AG08395 (cell line): ENCODE measurements around the gene PHOSPHO2.
A peak's percentile ranks its signal among the peaks of the same experiment; 100 is the strongest.
"Not testable (repeated sequence)": the region's sequence is repeated elsewhere in the genome, so short reads cannot be mapped to it uniquely, and the experiment has no call there.

Experiments
- DNase-seq: peaks from one replicate; pipeline ENCODE4 v3.0.0; 2012; ENCODE audit warnings: mixed read lengths, low spot score

PHOSPHO2 gene

DNA sequence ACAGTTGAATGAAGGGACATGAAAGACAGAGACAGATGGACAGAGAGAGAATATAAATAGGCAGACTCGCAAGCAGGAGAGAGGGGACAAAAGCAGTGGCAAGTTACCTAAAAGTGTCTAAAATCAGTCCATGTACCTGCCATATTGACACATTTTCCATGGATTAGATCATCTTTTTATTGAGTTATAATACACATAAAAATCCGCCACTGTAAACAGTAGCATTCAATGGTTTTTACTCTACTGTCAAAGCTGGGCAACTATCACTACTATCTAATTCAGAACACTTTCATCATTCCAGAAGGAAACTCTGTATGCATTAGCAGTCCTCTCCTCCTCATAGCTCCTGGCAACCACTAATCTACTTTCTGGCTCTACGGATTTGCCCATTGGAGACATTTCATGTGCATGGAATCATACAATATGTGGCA is 10.1 kb upstream of the PHOSPHO2 start:
- no peak for DNase-seq

- not testable (repeated sequence) for DNase-seq
These were observed 9.6 kb upstream of the PHOSPHO2 start for GRCh38 chr2:169684712-169685111.

DNA sequence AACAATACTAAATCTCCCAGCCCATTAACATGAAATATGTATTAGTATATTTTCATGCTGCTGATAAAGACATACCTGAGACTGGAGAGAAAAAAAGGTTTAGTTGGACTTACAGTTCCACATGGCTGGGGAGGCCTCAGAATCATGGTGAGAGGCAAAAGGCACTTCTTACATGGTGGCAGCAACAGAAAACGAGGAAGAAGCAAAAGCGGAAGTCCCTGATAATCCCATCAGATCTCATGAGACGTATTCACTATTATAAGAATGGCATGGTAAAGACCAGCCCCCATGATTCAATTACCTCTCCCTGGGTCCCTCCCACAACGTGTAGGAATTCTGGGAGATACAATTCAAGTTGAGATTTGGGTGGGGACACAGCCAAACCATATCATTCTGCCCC is 7.4 kb upstream of the PHOSPHO2 start:
- not testable (repeated sequence) for DNase-seq

DNA sequence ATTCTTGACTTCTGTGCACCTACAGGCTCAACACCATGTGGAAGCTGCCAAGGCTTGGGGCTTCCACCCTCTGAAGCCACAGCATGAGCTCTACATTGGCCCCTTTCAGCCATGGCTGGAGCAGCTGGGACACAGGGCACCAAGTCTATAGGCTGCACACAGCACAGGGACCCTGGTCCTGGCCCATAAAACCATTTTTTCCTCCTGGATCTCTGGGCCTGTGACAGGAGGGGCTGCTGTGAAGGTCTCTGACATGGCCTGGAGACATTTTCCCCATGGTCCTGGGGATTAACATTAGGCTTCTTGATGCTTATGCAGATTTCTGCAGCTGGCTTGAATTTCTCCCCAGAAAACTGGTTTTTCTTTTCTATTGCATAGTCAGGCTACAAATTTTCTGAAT is 6.3 kb upstream of the PHOSPHO2 start:
- not testable (repeated sequence) for DNase-seq

DNA sequence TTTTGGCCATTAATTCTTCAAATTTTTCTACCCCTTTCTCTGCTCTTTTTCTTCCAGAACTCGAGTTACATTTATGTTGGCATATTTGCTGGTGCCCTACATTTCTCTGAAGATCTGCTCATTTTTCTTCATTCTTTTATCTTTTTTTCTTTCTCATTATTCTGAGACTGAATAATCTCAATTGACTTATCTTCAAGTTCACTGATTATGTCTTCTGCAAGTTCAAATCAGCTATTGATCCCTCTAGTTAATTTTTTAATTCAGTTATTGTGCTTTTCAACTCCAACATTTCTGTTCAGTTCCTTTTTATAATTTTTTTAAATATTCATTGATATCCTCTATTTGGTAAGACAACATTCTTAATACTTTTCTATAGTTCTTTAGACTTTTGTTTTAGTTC is 3.3 kb upstream of the PHOSPHO2 start:
- no peak for DNase-seq

DNA sequence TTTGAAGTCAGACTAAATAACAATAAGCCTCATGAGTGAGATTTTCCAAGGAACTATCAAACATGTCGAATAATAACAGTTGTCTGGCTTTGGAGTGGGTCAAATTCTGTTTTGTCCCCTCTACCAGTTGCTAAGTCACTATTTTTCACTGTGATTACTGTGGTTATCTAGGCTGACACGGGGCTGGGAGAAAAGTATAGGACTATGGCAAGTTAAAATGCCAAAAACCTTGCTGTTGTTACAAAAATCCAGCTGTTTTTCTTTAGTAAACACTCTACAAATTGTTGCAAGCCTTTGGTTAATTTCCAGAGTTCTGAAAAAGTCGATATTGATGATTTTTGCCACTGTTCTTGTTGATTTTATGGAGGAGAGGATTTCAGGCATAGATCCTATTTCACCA is 1.6 kb upstream of the PHOSPHO2 start:
- no peak for DNase-seq

- no peak for DNase-seq
These were observed 909 bp upstream of the PHOSPHO2 start for GRCh38 chr2:169693360-169693759.

GRCh38 chr2:169694894-169695260 is 608 bp downstream of the PHOSPHO2 start:
- DNase-seq = no peak

DNA sequence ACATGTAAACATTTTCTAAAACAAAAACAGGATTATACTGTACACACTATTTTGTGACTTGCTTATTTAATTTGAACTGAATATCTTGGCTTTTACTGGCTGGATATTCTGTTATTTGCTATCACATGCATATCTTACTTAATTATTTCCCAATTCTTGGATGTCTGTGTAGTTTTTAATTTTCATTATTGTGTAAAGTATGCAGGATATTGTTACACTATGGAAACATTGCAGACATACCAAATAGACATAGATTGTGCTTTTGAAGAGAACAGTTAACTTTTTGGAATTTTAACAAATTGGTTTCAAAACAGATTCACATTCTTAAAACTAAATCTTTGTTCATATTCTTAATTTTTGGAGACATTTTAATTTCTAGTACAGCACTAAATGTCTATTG is 2.1 kb downstream of the PHOSPHO2 start:
- DNase-seq = no peak

- DNase-seq = not testable (repeated sequence)
These were observed 4.9 kb downstream of the PHOSPHO2 start for GRCh38 chr2:169699173-169699572.

DNA sequence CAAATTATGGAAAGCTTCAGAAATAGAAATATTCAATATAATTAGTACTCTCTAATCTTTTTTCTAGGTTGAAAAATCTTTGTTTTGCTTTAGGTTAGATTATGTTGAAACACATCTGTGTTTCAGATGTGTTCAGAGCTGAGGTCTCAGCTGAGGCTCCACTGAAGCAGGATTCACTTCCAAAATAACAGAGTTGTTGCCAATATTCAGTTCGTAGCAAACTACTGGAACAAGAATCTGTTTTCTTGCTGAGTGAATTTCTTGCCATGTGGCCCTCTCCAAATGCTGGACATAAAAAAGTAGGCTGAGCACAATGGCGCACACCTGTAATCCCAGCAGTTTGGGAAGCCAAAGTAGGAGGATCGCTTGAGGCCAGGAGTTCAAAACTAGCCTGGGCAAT is 8.7 kb downstream of the PHOSPHO2 start:
- DNase-seq = no peak

- no peak for DNase-seq
These were observed 10.0 kb downstream of the PHOSPHO2 start for GRCh38 chr2:169704160-169704708.

DNA sequence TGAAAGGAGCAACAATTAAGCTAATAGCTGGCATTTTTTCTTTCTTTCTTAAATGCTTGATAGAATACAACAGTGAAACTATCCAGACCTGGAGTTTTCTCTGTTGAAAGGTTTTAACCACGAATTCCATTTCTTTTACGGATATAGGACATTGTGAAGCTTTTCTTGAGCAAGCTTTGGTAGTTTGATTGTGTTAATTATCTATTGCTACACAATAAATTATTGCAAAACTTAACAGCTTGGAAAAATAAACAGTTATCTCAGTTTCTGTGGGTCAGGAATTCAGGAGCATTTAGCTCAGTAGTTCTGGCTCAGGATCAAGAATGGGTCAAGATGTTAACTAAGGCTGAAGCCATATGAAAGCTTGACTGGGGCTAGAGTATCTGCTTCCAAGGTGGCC is 11.7 kb downstream of the PHOSPHO2 start:
- DNase-seq = peak; percentile 6

DNA sequence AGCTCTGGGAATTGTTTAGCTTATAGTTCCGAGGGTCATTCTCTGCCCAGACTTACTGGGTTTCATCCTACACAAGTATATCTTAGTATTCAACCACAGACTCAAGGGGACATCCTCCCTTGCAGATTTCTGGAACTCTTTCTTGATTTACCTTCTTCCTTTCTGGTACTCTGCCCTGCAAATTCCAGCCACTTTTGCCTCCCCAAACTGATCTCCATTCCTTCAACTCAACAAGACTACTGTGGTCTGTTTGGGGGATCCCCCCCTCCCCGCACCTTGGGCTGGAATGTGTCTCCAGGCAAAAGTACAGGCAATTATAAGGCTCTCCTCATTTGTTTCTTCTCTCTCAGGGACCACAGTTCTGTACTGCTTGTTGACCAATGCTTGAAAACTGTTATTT is 13.4 kb downstream of the PHOSPHO2 start:
- DNase-seq = no peak

- DNase-seq = no peak
These were observed 15.1 kb downstream of the PHOSPHO2 start for GRCh38 chr2:169709331-169709730.

GRCh38 chr2:169709981-169710380 is 15.7 kb downstream of the PHOSPHO2 start:
- DNase-seq = no peak

DNA sequence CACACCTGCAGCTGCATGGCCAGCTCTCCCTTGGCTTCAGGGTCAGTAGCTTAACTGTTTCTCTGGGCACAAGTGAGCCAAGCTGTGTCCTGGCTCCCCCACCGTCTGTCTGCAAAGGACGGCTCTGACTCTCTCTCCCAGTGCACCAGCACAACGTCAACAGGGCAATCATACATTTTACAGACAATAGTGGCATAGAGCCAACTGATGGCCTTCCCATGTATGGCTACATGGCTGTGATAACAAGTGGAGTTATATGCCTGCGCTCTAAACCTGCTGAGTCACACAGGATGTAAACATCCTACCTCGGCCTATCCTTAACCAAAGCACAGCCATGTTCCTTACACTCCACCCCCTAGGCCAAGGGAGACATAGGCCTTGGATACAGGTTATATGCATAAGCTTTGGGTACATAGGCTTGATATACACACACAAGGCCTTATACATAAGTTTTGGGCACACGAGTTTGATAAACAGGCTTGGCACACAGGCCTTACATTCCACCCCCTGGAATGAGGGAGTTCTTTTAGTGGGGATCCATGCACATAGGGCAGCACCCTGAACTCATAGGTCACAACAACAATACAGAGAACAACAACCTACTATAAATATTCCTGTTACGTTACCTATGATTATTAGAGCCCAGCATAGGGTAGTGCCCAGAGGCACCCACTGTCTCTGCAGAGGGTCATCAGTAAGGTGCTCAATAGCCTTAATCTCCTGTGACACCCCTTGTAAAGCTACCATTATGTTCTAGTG is 17.7 kb downstream of the PHOSPHO2 start:
- no peak for DNase-seq

GRCh38 chr2:169712791-169713227 is 18.5 kb downstream of the PHOSPHO2 start:
- DNase-seq = no peak

- no peak for DNase-seq
These were observed 19.1 kb downstream of the PHOSPHO2 start for GRCh38 chr2:169713331-169713730.

GRCh38 chr2:169714699-169715098 is 20.4 kb downstream of the PHOSPHO2 start:
- DNase-seq = peak; percentile 14

DNA sequence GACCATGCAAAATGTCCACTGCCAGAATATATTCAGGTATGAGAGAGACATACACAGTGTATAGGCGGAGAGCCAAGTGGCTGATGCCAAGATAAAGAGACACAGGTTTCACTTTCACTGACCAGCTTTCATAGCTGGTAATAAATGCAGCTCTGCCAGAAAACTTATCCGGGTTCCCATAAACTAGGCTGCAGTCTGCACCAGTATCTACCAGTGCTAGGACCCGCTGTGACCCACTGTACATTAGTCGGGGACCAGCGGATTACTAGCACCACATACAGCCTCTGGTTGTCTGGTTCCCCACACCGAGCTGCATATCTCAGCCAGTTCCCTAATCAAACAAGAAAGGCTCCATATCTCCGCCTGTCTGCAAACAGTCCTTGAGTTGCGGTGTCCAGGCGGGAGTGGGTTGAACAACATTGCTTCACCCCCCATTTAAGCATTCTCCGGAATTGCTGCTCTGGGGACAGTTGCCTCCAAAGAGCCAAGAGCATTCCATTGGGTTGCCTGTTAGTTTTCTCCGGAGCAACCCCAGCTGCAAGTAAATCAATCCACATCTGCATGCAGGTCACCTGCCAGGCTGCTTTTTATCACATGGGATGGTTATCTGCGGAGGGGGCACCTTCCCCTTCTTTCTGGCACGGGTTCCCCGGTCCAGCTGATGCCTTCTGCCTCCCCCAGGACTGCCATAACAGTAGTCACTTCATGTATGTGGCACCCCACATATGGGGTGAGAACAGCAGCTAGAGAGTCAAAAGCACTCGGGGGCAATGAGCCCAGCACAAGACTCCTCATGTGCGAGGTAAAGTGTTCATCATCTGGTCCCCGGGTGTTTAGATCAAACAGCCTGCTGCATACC is 21.3 kb downstream of the PHOSPHO2 start:
- DNase-seq = peak; percentile 35

- peak; percentile 42 for DNase-seq
These were observed 22.1 kb downstream of the PHOSPHO2 start for GRCh38 chr2:169716238-169716886.
